Gastroesophageal sphincter (tissue), 4 donors: ENCODE data around the gene CNTNAP5. TPM values are rescaled to one million over a fixed set of nuclear protein-coding genes. Genes with fewer than 3 reads are reported as not detected.

Source experiments
- ATAC-seq: fragments of 150-250 bp; one replicate; pipeline ENCODE4 v1.9.1; 2016; ENCODE audit warnings: mild to moderate bottlenecking, moderate library complexity
- H3K27ac ChIP-seq, 4 donors: fragments of 200-600 bp; sonication (generic) in 3 of 4; 1 replicate in 3 of 4; 2 replicates in 1 of 4; pipeline ENCODE4 v1.5.1; 2016 to 2019
- H3K27me3 ChIP-seq: fragments of 200-600 bp; sonication (generic); one replicate; pipeline ENCODE4 v1.5.1; 2019
- H3K36me3 ChIP-seq, 2 donors: fragments of 200-600 bp; sonication (generic); one replicate each; pipeline ENCODE4 v1.5.1; 2019; ENCODE audit warnings: control low read depth in 1 of 2
- H3K4me1 ChIP-seq, 3 donors: fragments of 200-600 bp; sonication (generic); 1 replicate in 2 of 3; 2 replicates in 1 of 3; pipeline ENCODE4 v1.5.1; 2016 to 2019; ENCODE audit warnings: control low read depth in 2 of 3
- H3K4me3 ChIP-seq, 2 donors: fragments of 200-600 bp; sonication (generic); one replicate each; pipeline ENCODE4 v1.5.1; 2019; ENCODE audit warnings: mild to moderate bottlenecking in 1 of 2, moderate library complexity in 1 of 2
- H3K9me3 ChIP-seq, 3 donors: fragments of 200-600 bp; sonication (generic); one replicate each; pipeline ENCODE4 v1.5.1; 2017 to 2019; ENCODE audit warnings: control low read depth in 2 of 3
- EP300 ChIP-seq: sonication (generic); formaldehyde crosslinking; IDR thresholded peaks from one replicate; pipeline ENCODE4 v1.6.1; 2017; ENCODE audit warnings: antibody characterized with exemption, mild to moderate bottlenecking
- POLR2A ChIP-seq, 2 donors: fragments of 450-650 bp; IDR thresholded peaks; one replicate each; pipeline ENCODE4 v1.6.1; 2017; ENCODE audit warnings: antibody characterized with exemption in 2 of 2, mild to moderate bottlenecking in 2 of 2, moderate library complexity in 1 of 2
- POLR2AphosphoS5 ChIP-seq: sonication (generic); formaldehyde crosslinking; IDR thresholded peaks from one replicate; pipeline ENCODE4 v1.6.1; 2017; ENCODE audit warnings: antibody characterized with exemption
- WGBS, 2 donors: methylation state at CpG; one replicate each; pipeline ENCODE4 v1.1.5; 2018; ENCODE audit warnings: low coverage in 1 of 2; 5-methylcytosine and 5-hydroxymethylcytosine counted together
- total RNA-seq, 4 donors: library from RNA; depleted of rRNA; stranded (reverse); fragments of >200 nt; gene quantifications; one replicate each; pipeline ENCODE4 v1.1.0, GENCODE V29; 2016
- TF ChIP-seq, protein P1 (sequence below), 4 experiments: fragments of 200-600 bp in 2 of 4; fragments of 450-650 bp in 2 of 4; sonication (generic) in 1 of 4; IDR thresholded peaks; one replicate each; pipeline ENCODE4 v1.5.1; 2017 to 2019; ENCODE audit warnings: antibody characterized with exemption in 4 of 4, mild to moderate bottlenecking in 2 of 4, moderate library complexity in 2 of 4

CNTNAP5 gene
- total RNA-seq, 4 donors from 2014 or later = 3.2 TPM; not detected in 3

DNA sequence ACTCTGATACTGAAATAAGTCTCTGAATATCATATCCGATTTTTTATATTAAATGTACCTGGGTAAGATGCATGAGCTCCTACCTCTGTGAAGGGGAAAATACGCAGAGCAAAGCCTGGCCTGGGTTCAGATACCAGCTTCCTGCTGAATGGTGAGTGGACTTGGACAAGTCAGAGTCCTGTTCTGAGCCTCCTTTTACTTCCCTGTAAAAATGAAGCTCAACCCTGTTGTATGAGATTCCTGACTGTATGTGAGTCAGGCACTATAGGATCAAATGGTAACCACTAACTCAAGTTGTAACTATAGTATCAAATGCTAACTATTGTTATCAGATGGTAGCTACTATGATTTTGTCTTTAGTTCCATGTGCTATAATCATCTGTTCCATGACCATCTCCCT is 561.7 kb downstream of the CNTNAP5 start:
- no peak for ATAC-seq
- no peaks in the 10 kb centered on the region for H3K4me1 ChIP-seq
- H3K4me3 ChIP-seq = no peak overlapping the region
- no peak for TF ChIP-seq EP300
- TF ChIP-seq, protein P1, sequence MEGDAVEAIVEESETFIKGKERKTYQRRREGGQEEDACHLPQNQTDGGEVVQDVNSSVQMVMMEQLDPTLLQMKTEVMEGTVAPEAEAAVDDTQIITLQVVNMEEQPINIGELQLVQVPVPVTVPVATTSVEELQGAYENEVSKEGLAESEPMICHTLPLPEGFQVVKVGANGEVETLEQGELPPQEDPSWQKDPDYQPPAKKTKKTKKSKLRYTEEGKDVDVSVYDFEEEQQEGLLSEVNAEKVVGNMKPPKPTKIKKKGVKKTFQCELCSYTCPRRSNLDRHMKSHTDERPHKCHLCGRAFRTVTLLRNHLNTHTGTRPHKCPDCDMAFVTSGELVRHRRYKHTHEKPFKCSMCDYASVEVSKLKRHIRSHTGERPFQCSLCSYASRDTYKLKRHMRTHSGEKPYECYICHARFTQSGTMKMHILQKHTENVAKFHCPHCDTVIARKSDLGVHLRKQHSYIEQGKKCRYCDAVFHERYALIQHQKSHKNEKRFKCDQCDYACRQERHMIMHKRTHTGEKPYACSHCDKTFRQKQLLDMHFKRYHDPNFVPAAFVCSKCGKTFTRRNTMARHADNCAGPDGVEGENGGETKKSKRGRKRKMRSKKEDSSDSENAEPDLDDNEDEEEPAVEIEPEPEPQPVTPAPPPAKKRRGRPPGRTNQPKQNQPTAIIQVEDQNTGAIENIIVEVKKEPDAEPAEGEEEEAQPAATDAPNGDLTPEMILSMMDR (IDR thresholded peaks at IDR 0.05) = no peak
- TF ChIP-seq POLR2A (IDR thresholded peaks at IDR 0.05) = no peak
- no peak for TF ChIP-seq POLR2AphosphoS5
- no peaks in the 10 kb centered on the region for H3K36me3 ChIP-seq
- no peak overlapping the region for H3K27ac ChIP-seq
- H3K9me3 ChIP-seq = no peaks in the 10 kb centered on the region
- 93% methylated on average over 2 of the region's 2 CpGs; no CpG with 5 or more reads in 1 of the 2 donors for WGBS, 2 donors
- H3K27me3 ChIP-seq = no peaks in the 10 kb centered on the region

DNA sequence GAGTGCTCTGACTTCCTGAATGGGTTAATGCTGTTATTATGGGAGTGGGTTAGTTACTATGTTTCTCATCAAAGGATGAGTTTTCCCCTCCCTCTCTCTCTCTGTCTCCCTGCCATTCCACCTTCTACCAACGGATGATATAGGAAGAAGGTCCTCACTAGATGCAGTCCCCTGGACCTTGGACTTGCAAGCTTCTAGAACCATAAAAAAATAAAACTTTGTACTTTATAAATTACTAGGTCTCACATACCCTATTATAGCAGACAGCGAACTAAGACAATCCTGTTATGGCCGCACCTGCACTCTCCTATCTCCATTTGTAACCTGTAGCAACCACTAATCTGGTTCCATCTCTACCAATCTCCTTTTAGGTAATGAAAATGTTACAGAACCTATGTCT is 564.9 kb downstream of the CNTNAP5 start:
- no peak overlapping the region for H3K4me3 ChIP-seq
- no peaks in the 10 kb centered on the region for H3K4me1 ChIP-seq
- ATAC-seq = no peak
- H3K27me3 ChIP-seq = no peaks in the 10 kb centered on the region
- no peak overlapping the region for H3K27ac ChIP-seq
- no peaks in the 10 kb centered on the region for H3K36me3 ChIP-seq
- TF ChIP-seq, protein P1 (IDR thresholded peaks at IDR 0.05) = no peak
- WGBS, 2 donors = 95 to 96% methylated on average over 2 to 3 of the region's 3 CpGs
- no peaks in the 10 kb centered on the region for H3K9me3 ChIP-seq

DNA sequence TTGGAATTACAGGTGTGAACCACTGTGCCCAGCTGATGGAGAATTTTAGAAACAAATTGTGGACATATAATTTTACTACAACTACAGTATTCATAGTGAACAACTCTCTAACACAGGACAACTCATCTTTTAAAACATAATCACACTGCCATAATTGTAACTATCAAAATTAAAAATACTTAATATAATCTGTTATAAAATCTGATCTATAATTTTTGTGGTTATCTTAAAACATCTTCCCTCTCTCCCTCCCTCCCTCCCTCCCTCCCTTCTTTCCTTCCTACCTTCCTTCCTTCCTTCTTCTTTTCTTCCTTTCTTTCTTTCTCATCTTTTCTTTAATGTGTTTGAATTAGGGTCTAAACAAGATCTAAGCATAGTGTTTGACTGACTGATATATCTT is 577.7 kb downstream of the CNTNAP5 start:
- H3K9me3 ChIP-seq = no peaks in the 10 kb centered on the region
- no peaks in the 10 kb centered on the region for H3K27me3 ChIP-seq
- H3K27ac ChIP-seq = no peak overlapping the region
- H3K36me3 ChIP-seq = no peaks in the 10 kb centered on the region
- no peak overlapping the region for H3K4me3 ChIP-seq
- TF ChIP-seq EP300 = no peak
- TF ChIP-seq POLR2A (IDR thresholded peaks at IDR 0.05) = no peak
- no peak for TF ChIP-seq POLR2AphosphoS5
- ATAC-seq = no peak
- no peaks in the 10 kb centered on the region for H3K4me1 ChIP-seq

DNA sequence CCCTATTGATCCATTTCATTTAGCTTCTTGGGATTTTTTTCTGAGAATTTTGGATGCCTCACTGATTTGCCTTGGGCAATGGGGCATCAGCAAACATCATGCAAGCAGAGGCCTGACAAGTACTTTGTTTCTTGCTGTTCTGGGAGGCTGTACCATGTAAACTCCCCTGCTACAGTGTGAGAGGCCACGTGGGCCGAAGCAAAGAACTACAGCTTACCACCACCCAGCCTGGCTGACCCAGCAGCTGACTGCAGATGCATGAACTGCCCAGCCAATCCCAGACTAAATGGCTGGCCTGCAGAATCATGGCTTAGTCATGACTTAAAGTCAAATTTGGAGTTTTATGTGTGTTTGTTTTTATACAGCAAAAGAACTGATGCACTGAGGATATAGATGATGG is 579.9 kb downstream of the CNTNAP5 start:
- no peak overlapping the region for H3K27ac ChIP-seq
- TF ChIP-seq POLR2AphosphoS5 = no peak
- no peak for TF ChIP-seq POLR2A (IDR thresholded peaks at IDR 0.05)
- TF ChIP-seq, protein P1 (IDR thresholded peaks at IDR 0.05) = no peak

DNA sequence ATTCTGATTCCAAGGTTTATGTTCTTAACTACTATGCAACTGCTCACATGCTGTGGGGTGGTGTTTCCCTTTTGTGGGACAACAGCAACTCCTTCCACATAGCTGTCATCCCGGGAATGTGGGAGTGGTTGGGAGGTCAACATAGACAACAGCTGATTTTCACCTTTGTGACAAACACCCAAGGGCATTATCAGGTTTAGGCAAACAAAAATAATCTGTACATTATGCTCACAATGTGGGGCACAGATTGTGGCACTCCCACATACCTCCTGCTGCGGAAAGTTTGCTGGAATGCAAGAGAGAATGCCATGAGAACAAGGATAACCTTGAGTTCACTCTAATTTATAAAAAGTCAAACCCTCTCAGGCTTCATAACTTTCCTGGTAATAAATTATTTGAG is 582.6 kb downstream of the CNTNAP5 start:
- ATAC-seq = no peak
- no peaks in the 10 kb centered on the region for H3K9me3 ChIP-seq
- H3K4me3 ChIP-seq = no peak overlapping the region
- TF ChIP-seq EP300 = no peak
- TF ChIP-seq, protein P1 (IDR thresholded peaks at IDR 0.05) = no peak
- TF ChIP-seq POLR2A (IDR thresholded peaks at IDR 0.05) = no peak
- no peak for TF ChIP-seq POLR2AphosphoS5
- no peaks in the 10 kb centered on the region for H3K27me3 ChIP-seq
- no peaks in the 10 kb centered on the region for H3K36me3 ChIP-seq
- H3K4me1 ChIP-seq = no peaks in the 10 kb centered on the region
- no peak overlapping the region for H3K27ac ChIP-seq
- WGBS, 2 donors = 78 to 88% methylated on average over 1 to 2 of the region's 2 CpGs

More for the DNA sequence above, 579.9 kb downstream of the CNTNAP5 start:
- Histone ChIP-seq H3K27me3 (no peaks in the 10 kb centered on the region), H3K9me3 (no peaks in the 10 kb centered on the region), H3K36me3 (no peaks in the 10 kb centered on the region), H3K4me1 (no peaks in the 10 kb centered on the region), H3K4me3 (no peak overlapping the region)
- WGBS, 2 donors = no CpG with 5 or more reads among the region's 2 CpGs
- no peak for ATAC-seq

DNA sequence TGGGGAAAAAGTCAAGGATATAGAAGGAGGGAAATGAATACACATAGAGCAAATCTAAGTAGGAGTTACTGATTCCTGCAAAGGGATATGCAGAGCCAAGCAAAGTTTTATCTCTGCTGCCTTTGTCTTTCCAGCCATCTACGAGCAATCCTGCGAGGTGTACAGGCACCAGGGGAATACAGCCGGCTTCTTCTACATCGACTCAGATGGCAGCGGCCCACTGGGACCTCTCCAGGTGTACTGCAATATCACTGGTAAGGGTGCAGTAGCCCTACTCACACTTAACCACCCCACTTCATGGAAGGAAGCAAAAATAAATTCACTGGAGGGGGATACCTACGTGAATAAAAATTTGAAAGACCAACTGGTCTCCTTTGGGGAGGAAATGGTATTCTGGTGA is 584.6 kb downstream of the CNTNAP5 start:
- H3K27ac ChIP-seq = no peak overlapping the region
- H3K36me3 ChIP-seq = no peaks in the 10 kb centered on the region
- H3K27me3 ChIP-seq = no peaks in the 10 kb centered on the region
- no peak for TF ChIP-seq POLR2AphosphoS5
- TF ChIP-seq EP300 = no peak
- no peak for TF ChIP-seq POLR2A (IDR thresholded peaks at IDR 0.05)
- TF ChIP-seq, protein P1 (IDR thresholded peaks at IDR 0.05) = no peak
- ATAC-seq = no peak
- H3K9me3 ChIP-seq = no peaks in the 10 kb centered on the region
- no peaks in the 10 kb centered on the region for H3K4me1 ChIP-seq
- H3K4me3 ChIP-seq = no peak overlapping the region
- 76 to 90% methylated on average over 2 to 5 of the region's 6 CpGs for WGBS, 2 donors
